ENCODE data around the gene PLEKHM1.
"Not testable (repeated sequence)": the region's sequence is repeated elsewhere in the genome, so short reads cannot be mapped to it uniquely, and the experiment has no call there.

- not testable (repeated sequence) for TF ChIP-seq CTCF, POLR2A (IDR thresholded peaks at IDR 0.05)
Measured at GRCh38 chr17:45444301-45444700, 46.2 kb downstream of the PLEKHM1 start.
